ENCODE measurements around the gene ITPK1.

GRCh38 chr14:93136009-93136408 lies 20.3 kb upstream of the ITPK1 start:
- TF ChIP-seq POLR2AphosphoS5 (IDR thresholded peaks at IDR 0.05; ENCODE audit: low read depth, low read length), result no peak
- no peak for TF ChIP-seq REST (IDR thresholded peaks at IDR 0.05; ENCODE audit: insufficient read depth in 1 of 2, low read depth in 2 of 2, low read length in 2 of 2)
- TF ChIP-seq SIN3A (IDR thresholded peaks at IDR 0.05; ENCODE audit: borderline replicate concordance, insufficient read depth, low read length), result no peak
- TF ChIP-seq TAF1 (IDR thresholded peaks at IDR 0.05; ENCODE audit: borderline replicate concordance, insufficient read depth, low read length), result no peak
- TF ChIP-seq FOXP2 (optimal IDR thresholded peaks at IDR 0.05; ENCODE audit: borderline replicate concordance, extremely low read depth, extremely low read length, insufficient read depth), result no peak

Measured in PFSK-1 (cell line).